ENCODE measurements around the gene CADPS2. TPM values are rescaled to one million over a fixed set of nuclear protein-coding genes. Genes with fewer than 3 reads are reported as not detected.
"Not testable (repeated sequence)": the region's sequence is repeated elsewhere in the genome, so short reads cannot be mapped to it uniquely, and the experiment has no call there.

Gene CADPS2
- total RNA-seq, 6 experiments from 2014 or later: 7.6 to 14.7 (median 9.4) TPM

GRCh38 chr7:122298618-122299017 lies 587.6 kb downstream of the CADPS2 start:
- H3K9me3 ChIP-seq: no peaks in the 10 kb centered on the region
- intact Hi-C loops (cut with DNase I): no loop called here
- DNase-seq: no peak

GRCh38 chr7:122298131-122298530 lies 588.1 kb downstream of the CADPS2 start:
- intact Hi-C loops (cut with DNase I): no loop called here
- TF ChIP-seq POLR2A (IDR thresholded peaks at IDR 0.05) (no peak), CTCF (IDR thresholded peaks at IDR 0.05) (no peak)
- no peak overlapping the region for H3K4me3 ChIP-seq
- H3K4me1 ChIP-seq: peaks cover 0 to 3% (median 0%) of the 10 kb centered on the region in 4 donors
- H3K27me3 ChIP-seq: peaks cover 23 to 56% of the 10 kb centered on the region in 2 donors
- H3K27ac ChIP-seq: no peak overlapping the region
- no peaks in the 10 kb centered on the region for H3K9me3 ChIP-seq
- 31% methylated on average over 2 of the region's 2 CpGs for WGBS (ENCODE audit: insufficient coverage, low coverage, low lambda C conversion rate, missing lambda C conversion rate)
- ATAC-seq: no peak
- no peak for DNase-seq
- H3K36me3 ChIP-seq: no peaks in the 10 kb centered on the region

More at GRCh38 chr7:122298618-122299017, 587.6 kb downstream of the CADPS2 start:
- Histone ChIP-seq H3K4me3 (no peak overlapping the region), H3K27me3 (peaks cover 23 to 56% of the 10 kb centered on the region in 2 donors), H3K4me1 (peaks cover 0 to 4% (median under 1%) of the 10 kb centered on the region in 4 donors), H3K36me3 (no peaks in the 10 kb centered on the region), H3K27ac (no peak overlapping the region)
- no peak for TF ChIP-seq CTCF (IDR thresholded peaks at IDR 0.05)
- no peak for TF ChIP-seq POLR2A (IDR thresholded peaks at IDR 0.05)
- 65% methylated on average over 2 of the region's 2 CpGs for WGBS (ENCODE audit: insufficient coverage, low coverage, low lambda C conversion rate, missing lambda C conversion rate)
- no peak for ATAC-seq

GRCh38 chr7:122291189-122291588 lies 595.1 kb downstream of the CADPS2 start:
- intact Hi-C loops (cut with DNase I): no loop called here
- Histone ChIP-seq H3K9me3 (peaks cover 0 to 6% (median 0%) of the 10 kb centered on the region in 4 donors), H3K4me1 (no peaks in the 10 kb centered on the region), H3K27me3 (peaks cover 0 to 7% of the 10 kb centered on the region in 2 donors), H3K4me3 (no peak overlapping the region), H3K36me3 (no peaks in the 10 kb centered on the region), H3K27ac (no peak overlapping the region)
- ATAC-seq (no peak), DNase-seq (no peak)
- TF ChIP-seq POLR2A (IDR thresholded peaks at IDR 0.05) (no peak), CTCF (IDR thresholded peaks at IDR 0.05) (no peak)
- 73% methylated on average over 2 of the region's 2 CpGs for WGBS (ENCODE audit: insufficient coverage, low coverage, low lambda C conversion rate, missing lambda C conversion rate)

- Histone ChIP-seq H3K4me1 (no peaks in the 10 kb centered on the region), H3K27me3 (peaks cover 0 to 2% of the 10 kb centered on the region in 2 donors), H3K4me3 (no peak overlapping the region), H3K9me3 (peaks cover 0 to 6% (median 0%) of the 10 kb centered on the region in 4 donors), H3K27ac (no peak overlapping the region), H3K36me3 (no peaks in the 10 kb centered on the region)
- WGBS (ENCODE audit: insufficient coverage, low coverage, low lambda C conversion rate, missing lambda C conversion rate): 77% methylated on average over 1 of the region's 1 CpG
- ATAC-seq (no peak), DNase-seq (no peak)
- TF ChIP-seq POLR2A (IDR thresholded peaks at IDR 0.05) (no peak), CTCF (IDR thresholded peaks at IDR 0.05) (no peak)
- intact Hi-C loops (cut with DNase I): no loop called here
Measured at GRCh38 chr7:122290476-122290875, 595.8 kb downstream of the CADPS2 start.

- H3K9me3 ChIP-seq: peaks cover 0 to 6% (median 0%) of the 10 kb centered on the region in 4 donors
- no peak for DNase-seq
- no peak overlapping the region for H3K27ac ChIP-seq
- H3K4me1 ChIP-seq: no peaks in the 10 kb centered on the region
- no peak overlapping the region for H3K4me3 ChIP-seq
- no peak for ATAC-seq
- WGBS (ENCODE audit: insufficient coverage, low coverage, low lambda C conversion rate, missing lambda C conversion rate): 33% methylated on average over 1 of the region's 1 CpG
- intact Hi-C loops (cut with DNase I): no loop called here
- TF ChIP-seq POLR2A (IDR thresholded peaks at IDR 0.05): no peak
- no peak for TF ChIP-seq CTCF (IDR thresholded peaks at IDR 0.05)
- no peaks in the 10 kb centered on the region for H3K36me3 ChIP-seq
- no peaks in the 10 kb centered on the region for H3K27me3 ChIP-seq
Measured at GRCh38 chr7:122289426-122289825, 596.8 kb downstream of the CADPS2 start.

- H3K9me3 ChIP-seq; H3K4me1 ChIP-seq; DNase-seq; H3K27me3 ChIP-seq; H3K27ac ChIP-seq; ATAC-seq; H3K4me3 ChIP-seq; H3K36me3 ChIP-seq; intact Hi-C loops (cut with DNase I): not testable (repeated sequence)
- 80% methylated on average over 8 of the region's 24 CpGs for WGBS (ENCODE audit: insufficient coverage, low coverage, low lambda C conversion rate, missing lambda C conversion rate)
Measured at GRCh38 chr7:122284608-122285007, 601.7 kb downstream of the CADPS2 start.

All from right lobe of liver (tissue), 6 donors.